ENCODE data around the gene E4F1.
"Not testable (repeated sequence)": the region's sequence is repeated elsewhere in the genome, so short reads cannot be mapped to it uniquely, and the experiment has no call there.

E4F1 gene

GRCh38 chr16:2199621-2200139 lies 23.7 kb upstream of the E4F1 start:
- H3K27ac ChIP-seq: no peak overlapping the region
- TF ChIP-seq CTCF (IDR thresholded peaks at IDR 0.05) (no peak), ZFX (IDR thresholded peaks at IDR 0.05; ENCODE audit: borderline replicate concordance) (no peak)

GRCh38 chr16:2200313-2200712 lies 23.1 kb upstream of the E4F1 start:
- no peak for TF ChIP-seq ZFX (IDR thresholded peaks at IDR 0.05; ENCODE audit: borderline replicate concordance)
- TF ChIP-seq CTCF (IDR thresholded peaks at IDR 0.05): no peak
- H3K27ac ChIP-seq: no peak overlapping the region

DNA sequence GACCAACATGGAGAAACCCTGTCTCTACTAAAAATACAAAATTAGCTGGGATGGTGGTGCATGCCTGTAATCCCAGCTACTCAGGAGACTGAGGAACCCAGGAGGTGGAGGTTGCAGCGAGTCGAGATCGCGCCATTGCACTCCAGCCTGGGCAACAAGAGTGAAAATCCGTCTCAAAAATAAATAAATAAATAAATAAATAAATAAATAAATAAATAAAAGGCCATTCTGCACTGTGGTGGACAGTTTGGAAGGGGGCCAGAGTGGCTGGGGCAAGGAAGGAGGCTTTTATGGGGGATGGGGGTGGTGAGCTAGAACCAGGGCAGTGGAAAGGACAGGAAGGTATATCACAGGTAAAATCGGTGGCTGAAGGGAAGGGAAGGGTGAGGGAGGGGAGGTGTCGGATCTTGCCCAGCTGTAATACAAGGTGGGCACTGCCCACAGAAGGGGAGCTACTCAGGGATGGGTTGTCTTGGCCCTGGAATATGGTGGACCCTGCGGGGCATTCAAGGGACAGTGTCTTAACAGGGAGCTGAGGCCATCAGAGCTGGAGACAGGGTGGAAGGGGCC lies 20.2 kb upstream of the E4F1 start:
- H3K27ac ChIP-seq: not testable (repeated sequence)

DNA sequence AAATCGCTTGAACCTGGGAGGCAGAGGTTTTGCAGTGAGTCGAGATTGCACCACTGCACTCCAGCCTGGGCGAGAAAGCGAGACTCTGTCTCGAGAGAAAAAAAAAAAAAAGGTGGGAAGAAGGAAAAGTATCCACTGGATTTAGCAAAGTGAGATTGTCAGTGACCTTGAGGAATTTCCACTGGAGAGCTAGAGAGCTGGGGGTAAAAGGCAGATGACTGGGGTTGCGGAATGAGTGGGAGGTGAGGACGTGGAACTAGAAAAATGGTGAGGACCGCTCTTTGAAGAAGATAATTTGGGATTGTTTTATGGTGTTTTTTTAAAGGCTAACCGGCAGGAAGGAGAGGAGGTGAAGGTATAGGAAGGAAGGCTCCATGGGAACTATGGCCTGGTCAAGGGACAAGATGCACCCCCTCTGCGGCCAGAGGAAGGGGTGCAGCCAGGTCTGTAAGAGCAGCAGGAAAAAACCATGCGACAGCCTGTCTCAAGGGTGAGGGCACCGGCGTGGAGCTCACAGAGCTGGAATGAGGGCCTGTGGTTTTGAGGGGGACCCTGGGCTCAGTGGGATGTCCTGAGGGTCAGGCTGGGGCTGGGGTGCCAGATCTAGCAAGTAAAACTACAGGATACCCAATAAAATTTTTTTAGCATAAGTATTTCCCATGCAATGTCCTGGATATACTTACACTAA lies 18.8 kb upstream of the E4F1 start:
- no peak for TF ChIP-seq CTCF (IDR thresholded peaks at IDR 0.05)
- peak overlapping the region; percentile 85 for H3K27ac ChIP-seq

DNA sequence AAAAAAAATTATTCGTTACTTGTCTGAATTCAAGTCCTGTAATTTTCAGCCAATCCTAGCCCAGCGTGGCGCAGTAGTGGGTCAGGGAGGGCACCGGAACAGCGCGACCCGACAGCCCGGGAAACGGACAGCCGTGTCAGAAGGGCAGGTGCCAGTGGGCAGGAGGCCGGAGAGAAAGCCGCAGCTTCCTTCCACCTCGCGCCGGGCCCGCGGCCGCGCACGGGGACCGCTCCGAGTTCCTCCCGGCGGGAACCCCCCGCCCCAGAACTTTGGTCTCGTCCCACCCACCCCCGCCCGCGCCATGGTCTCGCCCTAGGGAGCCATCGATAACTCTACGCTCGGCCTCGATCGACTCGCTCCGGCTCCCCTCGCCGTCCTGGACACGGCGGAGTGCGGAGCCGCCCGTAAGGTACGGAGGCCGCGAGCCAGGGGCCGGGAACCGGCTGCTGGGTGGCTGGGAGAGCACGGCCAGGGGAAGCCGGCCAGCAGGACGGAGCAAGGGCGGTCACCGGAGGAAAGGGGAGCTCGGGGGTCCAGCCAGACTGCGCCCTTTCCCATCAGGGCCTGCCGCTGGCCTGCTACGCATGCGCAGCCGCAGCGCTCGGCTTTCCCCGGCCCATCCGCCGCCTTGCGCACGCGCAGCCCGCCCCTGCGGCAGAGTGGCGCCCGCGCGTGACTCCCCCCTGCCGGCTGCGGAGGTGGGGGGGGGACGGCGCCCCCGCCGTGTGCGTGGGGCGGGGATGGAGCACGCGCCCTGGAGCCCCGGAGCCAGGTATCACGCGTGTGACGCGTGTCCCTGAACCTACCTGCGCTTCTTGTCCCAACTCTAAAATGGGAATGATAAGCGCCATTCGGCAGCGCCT lies 18.1 kb upstream of the E4F1 start, which contains the start of gene MLST8:
MLST8 (plus strand) TSS at position 351 of the 863 bp plus-strand sequence. CDS start 632 bp downstream, outside the sequence.
- TF ChIP-seq ZFX (IDR thresholded peaks at IDR 0.05; ENCODE audit: borderline replicate concordance) (no peak), CTCF (IDR thresholded peaks at IDR 0.05) (0 out of 2 replicates have a peak, but pooled peaks have one; percentile 22)
- peak within 1 kb of the TSS; percentile 85 for H3K27ac ChIP-seq

DNA sequence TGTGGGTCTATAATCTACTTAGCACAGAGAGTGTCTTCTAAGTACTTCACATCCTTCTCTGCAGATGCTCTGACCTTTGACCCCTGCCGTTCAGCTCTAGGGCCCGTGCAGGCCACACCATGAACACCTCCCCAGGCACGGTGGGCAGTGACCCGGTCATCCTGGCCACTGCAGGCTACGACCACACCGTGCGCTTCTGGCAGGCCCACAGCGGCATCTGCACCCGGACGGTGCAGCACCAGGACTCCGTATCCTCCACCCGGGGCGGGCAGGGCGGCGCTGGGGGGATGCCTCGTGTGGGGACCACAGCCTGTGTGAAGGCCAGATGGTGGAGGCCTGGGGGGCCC lies 17.5 kb upstream of the E4F1 start:
- H3K27ac ChIP-seq: peak overlapping the region; percentile 85
- TF ChIP-seq CTCF (IDR thresholded peaks at IDR 0.05): no peak
- TF ChIP-seq ZFX (IDR thresholded peaks at IDR 0.05; ENCODE audit: borderline replicate concordance): no peak

DNA sequence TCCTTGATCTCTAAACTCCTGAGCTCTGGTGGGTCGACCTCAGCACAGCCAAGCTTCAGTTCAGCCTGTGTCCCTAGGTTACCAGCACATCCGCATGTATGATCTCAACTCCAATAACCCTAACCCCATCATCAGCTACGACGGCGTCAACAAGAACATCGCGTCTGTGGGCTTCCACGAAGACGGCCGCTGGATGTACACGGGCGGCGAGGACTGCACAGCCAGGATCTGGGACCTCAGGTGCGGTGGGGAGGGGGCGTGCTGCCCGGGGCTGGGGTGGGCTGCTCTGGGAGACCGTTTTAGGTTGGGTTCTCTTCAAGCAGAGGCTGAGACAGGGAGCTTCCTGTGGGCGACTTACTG lies 17.0 kb upstream of the E4F1 start:
- H3K27ac ChIP-seq: peak overlapping the region; percentile 85
- TF ChIP-seq ZFX (IDR thresholded peaks at IDR 0.05; ENCODE audit: borderline replicate concordance) (no peak), CTCF (IDR thresholded peaks at IDR 0.05) (no peak)

All from 22Rv1 (cell line).